Measurements from ENCODE around the gene AP4B1. TPM values are rescaled to one million over a fixed set of nuclear protein-coding genes. Genes with fewer than 3 reads are reported as not detected.

The AP4B1 gene
- total RNA-seq, 3 donors from 2014 or later (not counting 1 experiment from before 2014, with no cell fraction given) = 64.0 to 78.7 (median 77.6) TPM

DNA sequence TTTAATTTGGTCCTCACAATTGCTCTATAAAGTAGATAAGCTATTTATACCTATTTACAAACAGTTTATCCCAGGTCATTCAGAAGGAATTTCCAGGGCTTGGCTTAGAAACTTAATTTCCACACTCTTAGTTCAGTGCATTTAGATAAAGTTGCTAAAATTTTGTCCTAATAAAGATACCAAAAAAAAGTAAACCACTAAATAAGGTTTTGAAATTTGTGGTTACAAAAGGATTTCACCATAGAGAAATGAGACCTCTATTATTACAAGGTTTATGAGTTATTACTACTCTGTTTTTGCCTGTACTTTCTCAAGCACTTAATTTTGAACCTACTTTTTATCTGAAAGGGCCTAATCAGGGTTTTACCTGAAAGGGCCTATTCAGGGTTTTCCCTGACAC is 55.5 kb downstream of the AP4B1 start:
- Histone ChIP-seq H3K9me3 (ENCODE audit: control insufficient read depth, insufficient read depth, low read length) (no peaks in the 10 kb centered on the region), H3K4me3 (ENCODE audit: low read length) (no peak overlapping the region), H3K27ac (ENCODE audit: low read length) (no peak overlapping the region), H3K36me3 (ENCODE audit: control insufficient read depth, insufficient read depth, low read length) (peaks cover 59% of the 10 kb centered on the region), H3K27me3 (ENCODE audit: control insufficient read depth, insufficient read depth, low read length) (no peaks in the 10 kb centered on the region), H3K4me1 (ENCODE audit: control insufficient read depth, insufficient read depth, low read length) (peaks cover 7% of the 10 kb centered on the region)
- Mint-ChIP-seq H3K27me3 (ENCODE audit: low read depth in 2 of 2) (no peaks in the 10 kb centered on the region), H3K4me3 (no peak overlapping the region), H3K9me3 (no peaks in the 10 kb centered on the region), H3K27ac (peak overlapping the region in 1 of 2 donors; percentile 70), H3K36me3 (peaks cover 15% of the 10 kb centered on the region), H3K4me1 (peaks cover 14% of the 10 kb centered on the region in 2 donors)
- ATAC-seq = no peak
- TF ChIP-seq CTCF (IDR thresholded peaks at IDR 0.05) = no peak
- intact Hi-C loops (cut with micrococcal nuclease) = no loop called here
- no peak for DNase-seq

DNA sequence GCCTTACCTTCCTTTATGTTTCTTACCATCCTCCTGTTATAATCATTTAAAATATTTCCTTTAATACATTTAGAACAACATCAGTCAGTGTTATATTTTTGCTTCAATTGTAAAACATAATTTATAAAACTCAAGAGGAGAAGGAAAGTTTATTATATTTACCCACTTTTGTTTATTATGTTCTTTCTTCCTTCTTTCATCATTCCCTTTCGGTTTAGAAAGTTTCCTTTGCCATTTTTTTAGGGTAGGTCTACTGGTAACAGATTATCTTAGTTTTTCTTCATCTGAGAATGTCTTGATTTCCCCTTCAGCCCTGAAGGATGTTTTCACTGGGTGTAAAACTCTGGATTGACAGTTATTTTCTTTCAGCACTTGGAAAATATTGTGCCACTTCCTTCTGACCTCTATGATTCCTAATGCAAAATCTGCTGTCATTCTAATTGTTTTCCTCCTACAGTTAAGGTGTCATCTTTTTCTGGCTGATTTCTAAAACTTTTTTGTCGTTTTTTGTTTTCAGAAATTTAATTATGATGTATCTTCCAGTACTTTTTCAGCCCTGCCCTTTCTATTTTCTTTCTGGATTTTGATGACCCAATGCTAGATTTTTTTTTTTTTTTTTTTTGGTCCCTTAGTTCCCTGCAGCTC is 58.1 kb downstream of the AP4B1 start:
- Histone ChIP-seq H3K36me3 (ENCODE audit: control insufficient read depth, insufficient read depth, low read length) (peaks cover 55% of the 10 kb centered on the region), H3K9me3 (ENCODE audit: control insufficient read depth, insufficient read depth, low read length) (no peaks in the 10 kb centered on the region), H3K27me3 (ENCODE audit: control insufficient read depth, insufficient read depth, low read length) (no peaks in the 10 kb centered on the region), H3K4me3 (ENCODE audit: low read length) (no peak overlapping the region), H3K27ac (ENCODE audit: low read length) (no peak overlapping the region), H3K4me1 (ENCODE audit: control insufficient read depth, insufficient read depth, low read length) (peaks cover 7% of the 10 kb centered on the region)
- Mint-ChIP-seq H3K4me1 (peaks cover 14% of the 10 kb centered on the region in 2 donors), H3K36me3 (peaks cover 15% of the 10 kb centered on the region), H3K27me3 (ENCODE audit: low read depth in 2 of 2) (no peaks in the 10 kb centered on the region), H3K9me3 (no peaks in the 10 kb centered on the region), H3K4me3 (no peak overlapping the region), H3K27ac (peak overlapping the region in 1 of 2 donors; percentile 32)
- DNase-seq (no peak), ATAC-seq (no peak)
- no peak for TF ChIP-seq CTCF (IDR thresholded peaks at IDR 0.05)
- WGBS (ENCODE audit: insufficient coverage) = no CpG with 5 or more reads among the region's 2 CpGs
- intact Hi-C loops (cut with micrococcal nuclease) = no loop called here

Other genes starting within 250 kb of the AP4B1 start
- 10 to 100 TPM; 37.1 to 40.7 (median 40.6) TPM for gene PHTF1, start 145.3 kb downstream of the AP4B1 start, total RNA-seq
- 10 to 100 TPM; 30.1 to 37.9 (median 36.5) TPM for gene RSBN1, start 92.3 kb downstream of the AP4B1 start, total RNA-seq
- 100 to 1,000 TPM in 2 of 3 donors, 10 to 100 TPM in 1; 98.4 to 122 (median 104) TPM for gene PTPN22, start 33.1 kb downstream of the AP4B1 start, total RNA-seq
- gene BCL2L15, start 17.2 kb downstream of the AP4B1 start, total RNA-seq = 1 to 10 TPM in 2 of 3 donors, under 1 TPM in 1; 0.88 to 2.1 (median 1.5) TPM
- 1 to 10 TPM; 5.5 to 6.8 (median 5.9) TPM for gene DCLRE1B, start 527 bp upstream of the AP4B1 start, total RNA-seq
- gene HIPK1, start 24.5 kb upstream of the AP4B1 start, total RNA-seq = 100 to 1,000 TPM; 238 to 283 (median 261) TPM
- under 1 TPM in 1 of 3 donors, not detected in 2; 0.16 TPM for gene OLFML3, start 74.7 kb upstream of the AP4B1 start, total RNA-seq
- gene SYT6, start 249.1 kb upstream of the AP4B1 start, total RNA-seq = under 1 TPM in 1 of 3 donors, not detected in 2; 0.13 TPM